Measurements from ENCODE around the gene BTG3. TPM values are rescaled to one million over a fixed set of nuclear protein-coding genes. Genes with fewer than 3 reads are reported as not detected.

The BTG3 gene, protein sequence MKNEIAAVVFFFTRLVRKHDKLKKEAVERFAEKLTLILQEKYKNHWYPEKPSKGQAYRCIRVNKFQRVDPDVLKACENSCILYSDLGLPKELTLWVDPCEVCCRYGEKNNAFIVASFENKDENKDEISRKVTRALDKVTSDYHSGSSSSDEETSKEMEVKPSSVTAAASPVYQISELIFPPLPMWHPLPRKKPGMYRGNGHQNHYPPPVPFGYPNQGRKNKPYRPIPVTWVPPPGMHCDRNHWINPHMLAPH
- total RNA-seq = 10 to 100 TPM; 22.4 to 38.3 TPM
- 10 to 100 TPM; 15.5 to 32.2 TPM for polyA plus RNA-seq
- long read RNA-seq, donor 1, transcript BTG3-202 (5 exons, 1,456 nt) = major isoform, 121 of 138 reads
- long read RNA-seq, donor 1, transcript BTG3-201 (6 exons, 1,485 nt) = minor isoform, 9 of 138 reads
- long read RNA-seq, donor 1, partial matches to known transcripts = 1 of 138 reads
- long read RNA-seq, donor 1, other reads (novel, unspliced or antisense) = 6 of 138 reads
- long read RNA-seq, donor 2, transcript BTG3-202 (5 exons, 1,456 nt) = major isoform, 11 of 12 reads
- long read RNA-seq, donor 2, partial matches to known transcripts = 0 of 12 reads
- long read RNA-seq, donor 2, other reads (novel, unspliced or antisense) = 0 of 12 reads

DNA sequence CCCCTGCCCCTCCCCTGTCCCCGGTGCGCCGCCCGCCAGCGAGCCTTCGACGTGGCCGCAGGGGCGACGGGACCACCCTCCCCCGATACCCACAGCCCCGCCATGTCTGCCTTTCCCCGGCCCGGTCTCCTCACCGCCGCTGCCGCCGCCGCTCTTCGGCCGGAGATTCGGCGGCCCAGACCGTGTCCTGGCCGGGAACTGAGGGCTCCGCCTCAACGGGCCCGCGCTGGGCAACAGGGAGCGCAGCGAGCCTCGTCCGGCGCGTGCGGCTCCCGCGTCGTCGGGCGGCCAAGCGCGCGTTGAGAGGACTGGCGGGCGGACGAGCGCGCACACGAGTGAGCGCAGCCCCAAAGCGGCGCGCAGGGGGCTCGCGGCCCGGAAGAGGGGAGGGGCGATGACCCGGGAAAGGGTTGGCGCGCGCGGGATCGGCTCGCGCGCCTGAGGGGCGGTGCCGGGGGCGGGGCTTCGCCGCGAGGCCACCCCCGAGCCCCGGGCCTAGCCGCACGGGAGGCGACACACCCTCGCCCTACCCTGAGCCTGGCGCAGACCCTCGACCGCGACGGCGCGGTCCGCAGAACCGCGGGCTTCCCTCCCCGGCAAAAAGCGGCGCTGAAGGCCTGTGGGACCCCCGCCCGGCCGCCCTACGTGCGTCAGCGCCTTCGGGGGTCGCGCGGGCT, at the start of gene BTG3:
BTG3 (minus strand) TSS at position 337 of the 677 bp plus-strand sequence. CDS start 3,757 bp downstream, outside the sequence.
- Histone ChIP-seq H3K9me3 (ENCODE audit: control insufficient read depth, low read length) (no peaks in the 10 kb centered on the region), H3K36me3 (ENCODE audit: control insufficient read depth in 1 of 2, insufficient read depth in 2 of 2, low read length in 1 of 2) (no peaks in the 10 kb centered on the region), H3K27me3 (ENCODE audit: control insufficient read depth in 1 of 2, insufficient read depth in 2 of 2, low read length in 1 of 2) (no peaks in the 10 kb centered on the region), H3K27ac (ENCODE audit: low read depth in 1 of 2, low read length in 2 of 2) (peak within 1 kb of the TSS; percentile 40 to 92), H3K4me3 (ENCODE audit: low read length in 2 of 2) (peak within 1 kb of the TSS; percentile 58 to 99), H3K4me1 (ENCODE audit: control insufficient read depth in 1 of 2, insufficient read depth in 2 of 2, low read length in 2 of 2) (peaks cover 0 to 3% of the 10 kb centered on the region in 2 donors)
- ATAC-seq (ENCODE audit: low FRiP score) (peak; percentile 94), DNase-seq (peak; percentile 89 to 94)
- 0 to 1% methylated on average over 38 to 102 of the region's 102 CpGs for WGBS, 2 donors
- intact Hi-C loops (cut with DNase I) = loop anchor here in 1 of 2 donors (5.0 kb wide), 1 partner anchor 205 kb away; the partner anchor contains the start of gene C21orf91

DNA sequence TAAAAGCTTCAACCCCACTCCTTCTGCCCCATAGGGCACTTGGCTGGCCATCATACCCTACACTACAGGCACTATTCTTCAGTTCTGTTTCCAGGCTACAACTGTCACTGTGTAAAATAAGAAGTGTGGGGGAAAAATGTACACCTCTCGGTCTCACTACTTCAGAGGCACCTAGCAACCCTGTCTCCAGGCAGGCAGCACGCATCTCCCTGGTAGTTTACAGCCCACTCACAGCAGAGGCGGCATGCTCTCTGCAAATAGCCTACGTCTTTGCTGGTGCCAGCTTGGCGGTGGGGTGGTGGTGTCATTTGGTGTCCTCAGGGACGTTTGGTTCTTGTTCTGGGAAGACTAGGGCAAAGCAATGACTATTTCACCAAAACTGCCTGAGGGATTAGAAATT, 48.2 kb upstream of the BTG3 start:
- 58 to 64% methylated on average over 6 of the region's 6 CpGs for WGBS, 2 donors
- no peaks in the 10 kb centered on the region for H3K36me3 ChIP-seq (ENCODE audit: control insufficient read depth in 1 of 2, insufficient read depth in 2 of 2, low read length in 1 of 2)

DNA sequence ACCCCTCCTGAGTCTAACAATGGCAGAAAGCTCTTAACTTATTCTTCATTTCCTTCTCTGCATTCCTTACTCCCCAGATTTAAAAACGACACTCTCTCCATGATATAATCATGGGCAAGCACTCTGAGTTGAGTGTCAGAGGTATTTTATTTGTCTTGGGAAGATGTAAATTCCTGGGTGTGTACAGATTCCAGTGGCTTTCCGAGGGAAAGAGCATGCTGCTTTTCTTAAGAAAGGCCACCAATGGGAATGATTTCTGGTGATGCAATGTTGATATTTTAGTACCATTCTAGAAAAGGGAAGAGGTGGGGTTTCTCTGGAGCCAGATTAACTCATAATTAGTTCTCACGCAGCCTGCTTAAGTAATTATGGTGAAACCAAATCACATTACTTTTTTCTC, 47.8 kb upstream of the BTG3 start:
- 9% methylated on average over 3 of the region's 3 CpGs for WGBS, 2 donors
- Histone ChIP-seq H3K4me3 (ENCODE audit: low read length in 2 of 2) (no peak overlapping the region), H3K27ac (ENCODE audit: low read depth in 1 of 2, low read length in 2 of 2) (no peak overlapping the region), H3K9me3 (ENCODE audit: control insufficient read depth, low read length) (no peaks in the 10 kb centered on the region), H3K36me3 (ENCODE audit: control insufficient read depth in 1 of 2, insufficient read depth in 2 of 2, low read length in 1 of 2) (no peaks in the 10 kb centered on the region), H3K4me1 (ENCODE audit: control insufficient read depth in 1 of 2, insufficient read depth in 2 of 2, low read length in 2 of 2) (no peaks in the 10 kb centered on the region), H3K27me3 (ENCODE audit: control insufficient read depth in 1 of 2, insufficient read depth in 2 of 2, low read length in 1 of 2) (no peaks in the 10 kb centered on the region)
- ATAC-seq (ENCODE audit: low FRiP score) = no peak
- intact Hi-C loops (cut with DNase I) = no loop called here
- no peak for DNase-seq

More for the DNA sequence above, 48.2 kb upstream of the BTG3 start:
- Histone ChIP-seq H3K27me3 (ENCODE audit: control insufficient read depth in 1 of 2, insufficient read depth in 2 of 2, low read length in 1 of 2) (no peaks in the 10 kb centered on the region), H3K27ac (ENCODE audit: low read depth in 1 of 2, low read length in 2 of 2) (no peak overlapping the region), H3K9me3 (ENCODE audit: control insufficient read depth, low read length) (no peaks in the 10 kb centered on the region), H3K4me3 (ENCODE audit: low read length in 2 of 2) (no peak overlapping the region), H3K4me1 (ENCODE audit: control insufficient read depth in 1 of 2, insufficient read depth in 2 of 2, low read length in 2 of 2) (no peaks in the 10 kb centered on the region)
- intact Hi-C loops (cut with DNase I) = no loop called here
- no peak for DNase-seq
- no peak for ATAC-seq (ENCODE audit: low FRiP score)

DNA sequence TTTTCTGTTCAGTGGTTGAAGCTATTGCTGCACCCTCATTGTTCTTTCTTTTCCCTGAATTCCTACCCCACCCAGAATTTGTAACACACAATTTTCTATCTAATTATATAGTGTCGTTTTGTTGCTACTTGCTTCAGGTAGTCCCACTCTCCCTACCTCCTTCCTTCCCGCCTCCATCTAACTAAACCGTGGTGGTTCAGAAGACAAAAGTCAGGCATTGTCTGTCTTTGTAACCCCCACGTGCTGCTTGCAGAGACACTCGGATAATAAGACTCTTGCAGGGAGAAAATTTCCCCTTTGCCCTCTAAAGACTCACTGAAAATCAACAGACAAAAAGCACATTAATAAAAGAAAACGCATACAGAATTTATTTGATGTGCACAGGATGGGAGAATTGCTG, 46.2 kb upstream of the BTG3 start:
- DNase-seq = no peak
- no peaks in the 10 kb centered on the region for H3K27me3 ChIP-seq (ENCODE audit: control insufficient read depth in 1 of 2, insufficient read depth in 2 of 2, low read length in 1 of 2)
- H3K4me3 ChIP-seq (ENCODE audit: low read length in 2 of 2) = no peak overlapping the region
- no peaks in the 10 kb centered on the region for H3K4me1 ChIP-seq (ENCODE audit: control insufficient read depth in 1 of 2, insufficient read depth in 2 of 2, low read length in 2 of 2)
- no peak overlapping the region for H3K27ac ChIP-seq (ENCODE audit: low read depth in 1 of 2, low read length in 2 of 2)
- no peaks in the 10 kb centered on the region for H3K36me3 ChIP-seq (ENCODE audit: control insufficient read depth in 1 of 2, insufficient read depth in 2 of 2, low read length in 1 of 2)
- no peak for ATAC-seq (ENCODE audit: low FRiP score)
- WGBS, 2 donors = 85 to 91% methylated on average over 6 of the region's 6 CpGs
- intact Hi-C loops (cut with DNase I) = no loop called here
- no peaks in the 10 kb centered on the region for H3K9me3 ChIP-seq (ENCODE audit: control insufficient read depth, low read length)

DNA sequence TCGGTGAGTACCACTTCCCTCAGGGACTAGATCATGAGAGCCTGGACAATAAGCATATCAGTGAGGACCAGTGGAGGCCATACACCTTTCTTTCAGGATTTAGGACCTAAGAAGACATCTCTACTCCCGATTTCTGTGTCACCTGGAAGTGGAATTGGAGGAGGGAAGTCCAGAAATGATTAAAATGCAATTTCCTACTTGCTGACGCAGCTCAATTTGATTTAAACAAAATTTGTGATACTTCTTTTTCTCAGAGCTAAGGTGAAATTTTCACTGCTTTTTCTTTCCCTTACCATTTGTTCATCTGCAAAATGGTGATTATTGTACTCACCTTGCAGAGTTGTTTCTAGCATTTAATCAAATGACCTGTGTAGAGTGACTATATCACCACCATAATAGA, 38.8 kb upstream of the BTG3 start:
- no peak for ATAC-seq (ENCODE audit: low FRiP score)
- Histone ChIP-seq H3K36me3 (ENCODE audit: control insufficient read depth in 1 of 2, insufficient read depth in 2 of 2, low read length in 1 of 2) (no peaks in the 10 kb centered on the region), H3K4me1 (ENCODE audit: control insufficient read depth in 1 of 2, insufficient read depth in 2 of 2, low read length in 2 of 2) (no peaks in the 10 kb centered on the region), H3K4me3 (ENCODE audit: low read length in 2 of 2) (no peak overlapping the region), H3K27ac (ENCODE audit: low read depth in 1 of 2, low read length in 2 of 2) (no peak overlapping the region), H3K9me3 (ENCODE audit: control insufficient read depth, low read length) (peaks cover 2% of the 10 kb centered on the region), H3K27me3 (ENCODE audit: control insufficient read depth in 1 of 2, insufficient read depth in 2 of 2, low read length in 1 of 2) (no peaks in the 10 kb centered on the region)
- WGBS, 2 donors = 79 to 82% methylated on average over 3 of the region's 3 CpGs
- no peak for DNase-seq
- intact Hi-C loops (cut with DNase I) = no loop called here

DNA sequence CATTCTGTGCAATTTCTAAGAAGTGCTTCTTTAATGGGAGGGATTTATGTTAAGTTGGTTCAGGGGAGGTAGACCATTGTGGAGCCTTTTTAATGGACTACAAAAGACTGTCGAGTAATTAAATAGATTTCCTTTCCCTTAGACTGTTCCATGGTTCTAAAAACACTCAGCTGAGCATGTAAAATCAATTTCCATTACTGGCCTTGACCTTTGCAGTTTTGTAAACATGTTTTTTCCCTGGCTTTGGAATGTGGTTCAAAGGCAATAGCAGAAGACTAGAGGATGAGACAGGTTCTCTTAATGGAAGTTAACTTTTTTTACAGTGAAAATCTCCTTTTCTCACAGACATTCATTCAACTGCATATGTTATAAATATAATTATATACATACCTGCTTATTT, 37.6 kb upstream of the BTG3 start:
- 27 to 63% methylated on average over 1 of the region's 1 CpG for WGBS, 2 donors

DNA sequence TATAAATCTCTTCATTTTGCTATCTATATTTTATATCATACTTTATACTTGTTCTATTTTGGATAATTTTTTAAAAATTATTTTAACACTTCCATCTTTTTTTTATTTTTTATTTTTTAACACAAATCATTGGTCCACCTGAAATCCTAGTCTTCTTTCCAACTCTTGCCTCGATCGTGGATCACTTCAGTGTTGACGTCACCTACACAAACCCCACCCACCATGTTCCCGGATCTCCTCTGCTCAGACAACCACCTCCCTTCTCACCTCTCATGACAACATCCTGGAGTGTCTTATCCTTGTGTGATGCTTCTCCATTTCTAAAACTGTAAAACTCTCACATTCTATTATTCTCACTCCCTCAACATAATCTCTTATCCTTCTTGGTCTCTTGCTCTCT, 34.1 kb upstream of the BTG3 start:
- H3K36me3 ChIP-seq (ENCODE audit: control insufficient read depth in 1 of 2, insufficient read depth in 2 of 2, low read length in 1 of 2) = no peaks in the 10 kb centered on the region
- intact Hi-C loops (cut with DNase I) = no loop called here
- no peaks in the 10 kb centered on the region for H3K4me1 ChIP-seq (ENCODE audit: control insufficient read depth in 1 of 2, insufficient read depth in 2 of 2, low read length in 2 of 2)
- H3K27ac ChIP-seq (ENCODE audit: low read depth in 1 of 2, low read length in 2 of 2) = no peak overlapping the region
- H3K9me3 ChIP-seq (ENCODE audit: control insufficient read depth, low read length) = peaks cover 2% of the 10 kb centered on the region
- DNase-seq = no peak
- H3K4me3 ChIP-seq (ENCODE audit: low read length in 2 of 2) = no peak overlapping the region
- ATAC-seq (ENCODE audit: low FRiP score) = no peak
- 80 to 81% methylated on average over 4 of the region's 4 CpGs for WGBS, 2 donors
- no peaks in the 10 kb centered on the region for H3K27me3 ChIP-seq (ENCODE audit: control insufficient read depth in 1 of 2, insufficient read depth in 2 of 2, low read length in 1 of 2)

More for the DNA sequence above, 37.6 kb upstream of the BTG3 start:
- no peaks in the 10 kb centered on the region for H3K27me3 ChIP-seq (ENCODE audit: control insufficient read depth in 1 of 2, insufficient read depth in 2 of 2, low read length in 1 of 2)
- H3K9me3 ChIP-seq (ENCODE audit: control insufficient read depth, low read length) = peaks cover 2% of the 10 kb centered on the region
- intact Hi-C loops (cut with DNase I) = no loop called here
- H3K4me1 ChIP-seq (ENCODE audit: control insufficient read depth in 1 of 2, insufficient read depth in 2 of 2, low read length in 2 of 2) = no peaks in the 10 kb centered on the region
- no peak overlapping the region for H3K4me3 ChIP-seq (ENCODE audit: low read length in 2 of 2)
- no peak overlapping the region for H3K27ac ChIP-seq (ENCODE audit: low read depth in 1 of 2, low read length in 2 of 2)
- no peak for ATAC-seq (ENCODE audit: low FRiP score)
- DNase-seq = no peak
- no peaks in the 10 kb centered on the region for H3K36me3 ChIP-seq (ENCODE audit: control insufficient read depth in 1 of 2, insufficient read depth in 2 of 2, low read length in 1 of 2)

DNA sequence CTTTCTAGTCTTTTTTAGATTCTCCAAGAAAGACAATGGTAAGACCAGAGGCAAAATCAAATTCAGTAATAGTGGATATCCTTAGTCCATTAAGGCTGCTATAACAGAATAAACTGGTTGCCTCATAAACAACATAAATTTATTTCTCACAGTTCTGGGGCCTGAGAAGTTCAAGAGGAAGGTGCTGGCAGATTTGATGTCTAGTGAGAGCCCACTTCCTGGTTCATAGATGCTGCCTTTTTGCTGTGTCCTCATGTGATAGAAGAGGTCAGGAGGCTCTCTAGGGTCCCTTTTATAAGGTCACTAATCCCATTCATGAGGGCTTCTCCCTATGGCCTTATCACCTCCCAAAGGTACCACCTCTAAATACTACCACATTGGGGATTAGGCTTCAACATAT, 31.5 kb upstream of the BTG3 start:
- Histone ChIP-seq H3K36me3 (ENCODE audit: control insufficient read depth in 1 of 2, insufficient read depth in 2 of 2, low read length in 1 of 2) (no peaks in the 10 kb centered on the region), H3K4me1 (ENCODE audit: control insufficient read depth in 1 of 2, insufficient read depth in 2 of 2, low read length in 2 of 2) (no peaks in the 10 kb centered on the region), H3K27me3 (ENCODE audit: control insufficient read depth in 1 of 2, insufficient read depth in 2 of 2, low read length in 1 of 2) (peaks cover 0 to 2% of the 10 kb centered on the region in 2 donors), H3K27ac (ENCODE audit: low read depth in 1 of 2, low read length in 2 of 2) (no peak overlapping the region), H3K4me3 (ENCODE audit: low read length in 2 of 2) (no peak overlapping the region), H3K9me3 (ENCODE audit: control insufficient read depth, low read length) (peaks cover 7% of the 10 kb centered on the region)
- no peak for ATAC-seq (ENCODE audit: low FRiP score)
- intact Hi-C loops (cut with DNase I) = no loop called here
- DNase-seq = no peak

Measured in aorta (tissue), 5 donors.